IPS DF 19.7 (cell line): ENCODE measurements around the gene CHST9.
A peak's percentile ranks its signal among the peaks of the same experiment; 100 is the strongest.
"Not testable (repeated sequence)": the region's sequence is repeated elsewhere in the genome, so short reads cannot be mapped to it uniquely, and the experiment has no call there.

Source experiments
- DNase-seq: peaks from one replicate; pipeline ENCODE4 v3.0.0-alpha.2; 2013; ENCODE audit warnings: low read depth, low spot score

The CHST9 gene

GRCh38 chr18:27094621-27095020 lies 90.5 kb downstream of the CHST9 start:
- no peak for DNase-seq

GRCh38 chr18:27093290-27093689 lies 91.8 kb downstream of the CHST9 start:
- not testable (repeated sequence) for DNase-seq

- DNase-seq, result no peak
These were observed 103.4 kb downstream of the CHST9 start for GRCh38 chr18:27081701-27082100.

- DNase-seq, result no peak
These were observed 109.3 kb downstream of the CHST9 start for GRCh38 chr18:27075828-27076227.

- DNase-seq, result no peak
These were observed 111.7 kb downstream of the CHST9 start for GRCh38 chr18:27073404-27073830.

GRCh38 chr18:27064673-27065072 lies 120.4 kb downstream of the CHST9 start:
- no peak for DNase-seq

- no peak for DNase-seq
These were observed 122.3 kb downstream of the CHST9 start for GRCh38 chr18:27062802-27063201.

- no peak for DNase-seq
These were observed 123.5 kb downstream of the CHST9 start for GRCh38 chr18:27061488-27062095.

GRCh38 chr18:27057519-27058234 lies 127.4 kb downstream of the CHST9 start:
- no peak for DNase-seq

- DNase-seq, result no peak
These were observed 130.2 kb downstream of the CHST9 start for GRCh38 chr18:27054926-27055325.

GRCh38 chr18:27049969-27050368 lies 135.1 kb downstream of the CHST9 start:
- DNase-seq, result no peak

GRCh38 chr18:27045342-27045741 lies 139.8 kb downstream of the CHST9 start:
- DNase-seq, result no peak

- no peak for DNase-seq
These were observed 142.9 kb downstream of the CHST9 start for GRCh38 chr18:27042177-27042576.

- no peak for DNase-seq
These were observed 144.3 kb downstream of the CHST9 start for GRCh38 chr18:27040796-27041195.

GRCh38 chr18:27033722-27034121 lies 151.4 kb downstream of the CHST9 start:
- DNase-seq, result no peak

- no peak for DNase-seq
These were observed 154.7 kb downstream of the CHST9 start for GRCh38 chr18:27030421-27030820.

- no peak for DNase-seq
These were observed 162.6 kb downstream of the CHST9 start for GRCh38 chr18:27022477-27022876.

GRCh38 chr18:27017901-27018500 lies 167.1 kb downstream of the CHST9 start:
- no peak for DNase-seq

- no peak for DNase-seq
These were observed 170.3 kb downstream of the CHST9 start for GRCh38 chr18:27014841-27015240.

- DNase-seq, result no peak
These were observed 174.3 kb downstream of the CHST9 start for GRCh38 chr18:27010784-27011183.

- DNase-seq, result no peak
These were observed 175.8 kb downstream of the CHST9 start for GRCh38 chr18:27009293-27009692.

- peak; percentile 30 for DNase-seq
These were observed 176.5 kb downstream of the CHST9 start for GRCh38 chr18:27008575-27008974.

GRCh38 chr18:27007880-27008279 lies 177.2 kb downstream of the CHST9 start:
- no peak for DNase-seq
